CD4-positive, CD25-positive, alpha-beta regulatory T cell (primary cell): ENCODE data around the gene RUSC2. TPM values are rescaled to one million over a fixed set of nuclear protein-coding genes. Genes with fewer than 3 reads are reported as not detected.
A peak's percentile ranks its signal among the peaks of the same experiment; 100 is the strongest.

Source experiments
- ATAC-seq, 2 donors: fragments of 150-1000 bp; cut with Tn5 transposase; one replicate each; pipeline ENCODE4 v1.10.0; 2021; ENCODE audit warnings: low read depth in 2 of 2, moderate number of reproducible peaks in 2 of 2, moderate library complexity in 1 of 2
- DNase-seq, 3 donors: peaks; one replicate each; pipeline versions ENCODE4 v3.0.0 to v3.0.0-alpha.2; 2012 to 2022; ENCODE audit warnings: mixed read lengths in 1 of 3
- H3K27ac ChIP-seq: one replicate; pipeline ENCODE4 v1.7.0; 2013; ENCODE audit warnings: mild to moderate bottlenecking, low read length; ENCODE audit not compliant: insufficient read depth, poor library complexity, severe bottlenecking
- H3K27me3 ChIP-seq: one replicate; pipeline ENCODE4 v1.7.0; 2013; ENCODE audit warnings: low read length; ENCODE audit not compliant: control insufficient read depth, insufficient read depth
- H3K36me3 ChIP-seq: one replicate; pipeline ENCODE4 v1.7.0; 2013; ENCODE audit warnings: mild to moderate bottlenecking, low read length, moderate library complexity; ENCODE audit not compliant: control insufficient read depth, insufficient read depth
- H3K4me1 ChIP-seq: 2 replicates; pipeline ENCODE4 v1.7.0; 2013; ENCODE audit warnings: mild to moderate bottlenecking, low read length; ENCODE audit not compliant: insufficient read depth, control insufficient read depth, poor library complexity, severe bottlenecking
- H3K4me3 ChIP-seq: one replicate; pipeline ENCODE4 v1.7.0; 2013; ENCODE audit warnings: low read depth, mild to moderate bottlenecking, low read length, moderate library complexity
- H3K9me3 ChIP-seq, 2 experiments: 1 replicate in 1 of 2; 2 replicates in 1 of 2; pipeline ENCODE4 v1.7.0; 2013; ENCODE audit warnings: low read length in 2 of 2, mild to moderate bottlenecking in 1 of 2, moderate library complexity in 1 of 2; ENCODE audit not compliant: control insufficient read depth in 2 of 2
- H3K27ac Mint-ChIP-seq, 3 donors: one replicate each; pipeline ENCODE4 v1.8.0; 2020 to 2022; ENCODE audit warnings: mild to moderate bottlenecking in 3 of 3, mixed read lengths in 3 of 3, moderate library complexity in 2 of 3
- H3K27me3 Mint-ChIP-seq: one replicate; pipeline ENCODE4 v1.8.0; 2022; ENCODE audit warnings: mild to moderate bottlenecking, mixed read lengths
- H3K36me3 Mint-ChIP-seq: one replicate; pipeline ENCODE4 v1.8.0; 2020; ENCODE audit warnings: mixed read lengths
- H3K4me1 Mint-ChIP-seq, 4 donors: one replicate each; pipeline ENCODE4 v1.8.0; 2020 to 2022; ENCODE audit warnings: mixed read lengths in 4 of 4, mild to moderate bottlenecking in 1 of 4
- H3K4me3 Mint-ChIP-seq, 4 donors: one replicate each; pipeline ENCODE4 v1.8.0; 2020 to 2022; ENCODE audit warnings: mild to moderate bottlenecking in 4 of 4, mixed read lengths in 4 of 4, moderate library complexity in 3 of 4
- H3K9me3 Mint-ChIP-seq, 7 donors: one replicate each; pipeline ENCODE4 v1.8.0; 2020 to 2022; ENCODE audit warnings: mixed read lengths in 7 of 7, mild to moderate bottlenecking in 3 of 7, moderate library complexity in 2 of 7
- polyA plus RNA-seq, 4 donors: library from polyadenylated mRNA; unstranded; fragments of 300-500 nt; fragmentation: Illumina TruSeq; gene quantifications; one replicate each; pipeline ENCODE4 v1.2.3, GENCODE V29; 2021
- total RNA-seq: library from RNA; stranded (reverse); gene quantifications from one replicate; pipeline ENCODE4 v1.2.3, GENCODE V29; 2022

RUSC2 gene
- 0.42 TPM for total RNA-seq
- polyA plus RNA-seq: under 1 TPM in 1 of 4 donors, not detected in 3; 0.12 TPM

- peak within 1 kb of the TSS in 1 of 3 donors; percentile 85 for H3K27ac Mint-ChIP-seq
- peaks cover 0 to 25% (median 10%) of the 10 kb centered on the region in 4 donors for H3K4me1 Mint-ChIP-seq
- Histone ChIP-seq H3K36me3 (no peaks in the 10 kb centered on the region), H3K4me1 (peaks cover 15% of the 10 kb centered on the region), H3K27me3 (peaks cover 13% of the 10 kb centered on the region), H3K4me3 (no peak within 1 kb of the TSS), H3K9me3 (no peaks in the 10 kb centered on the region), H3K27ac (no peak within 1 kb of the TSS)
- H3K27me3 Mint-ChIP-seq: peaks cover 53% of the 10 kb centered on the region
- H3K4me3 Mint-ChIP-seq: peak within 1 kb of the TSS; percentile 16 to 87 (median 73)
- no peaks in the 10 kb centered on the region for H3K36me3 Mint-ChIP-seq
- peaks cover 0 to 2% (median 0%) of the 10 kb centered on the region in 7 donors for H3K9me3 Mint-ChIP-seq
- DNase-seq (peak; percentile 21 to 43 (median 21)), ATAC-seq (peak; percentile 47)
Measured at GRCh38 chr9:35489313-35490154, at the start of gene RUSC2. Gene RUSC2 (plus strand): TSS chr9:35490111. CDS start chr9:35546522, 56,411 bp downstream.

GRCh38 chr9:35446012-35446411, 43.9 kb upstream of the RUSC2 start:
- no peak overlapping the region for H3K27ac ChIP-seq
- DNase-seq: no peak
- H3K4me3 Mint-ChIP-seq: no peak overlapping the region
- no peaks in the 10 kb centered on the region for H3K4me1 ChIP-seq
- no peak for ATAC-seq
- peaks cover 0 to 4% (median 0%) of the 10 kb centered on the region in 7 donors for H3K9me3 Mint-ChIP-seq
- no peaks in the 10 kb centered on the region for H3K36me3 Mint-ChIP-seq
- H3K4me3 ChIP-seq: no peak overlapping the region
- no peak overlapping the region for H3K27ac Mint-ChIP-seq
- no peaks in the 10 kb centered on the region for H3K36me3 ChIP-seq
- no peaks in the 10 kb centered on the region for H3K4me1 Mint-ChIP-seq
- H3K27me3 ChIP-seq: peaks cover 22% of the 10 kb centered on the region
- no peaks in the 10 kb centered on the region for H3K9me3 ChIP-seq
- H3K27me3 Mint-ChIP-seq: peaks cover 36% of the 10 kb centered on the region

GRCh38 chr9:35448496-35448895, 41.4 kb upstream of the RUSC2 start:
- Mint-ChIP-seq H3K27ac (no peak overlapping the region), H3K27me3 (peaks cover 47% of the 10 kb centered on the region), H3K4me3 (no peak overlapping the region), H3K36me3 (peaks cover 3% of the 10 kb centered on the region), H3K9me3 (peaks cover 0 to 12% (median 1%) of the 10 kb centered on the region in 7 donors), H3K4me1 (no peaks in the 10 kb centered on the region)
- Histone ChIP-seq H3K36me3 (no peaks in the 10 kb centered on the region), H3K27me3 (peaks cover 24% of the 10 kb centered on the region), H3K27ac (no peak overlapping the region), H3K4me3 (no peak overlapping the region), H3K4me1 (no peaks in the 10 kb centered on the region), H3K9me3 (peaks cover 0 to 2% of the 10 kb centered on the region in 2 experiments)
- ATAC-seq: no peak
- no peak for DNase-seq

- DNase-seq (no peak), ATAC-seq (no peak)
- H3K27ac Mint-ChIP-seq: no peak overlapping the region
- H3K36me3 ChIP-seq: no peaks in the 10 kb centered on the region
- no peak overlapping the region for H3K27ac ChIP-seq
- peaks cover 37% of the 10 kb centered on the region for H3K27me3 Mint-ChIP-seq
- H3K4me1 ChIP-seq: no peaks in the 10 kb centered on the region
- H3K4me1 Mint-ChIP-seq: no peaks in the 10 kb centered on the region
- peaks cover 3% of the 10 kb centered on the region for H3K36me3 Mint-ChIP-seq
- peaks cover 21% of the 10 kb centered on the region for H3K27me3 ChIP-seq
- peaks cover 0 to 2% of the 10 kb centered on the region in 2 experiments for H3K9me3 ChIP-seq
- H3K4me3 ChIP-seq: no peak overlapping the region
- no peak overlapping the region for H3K4me3 Mint-ChIP-seq
- H3K9me3 Mint-ChIP-seq: peaks cover 0 to 21% (median 4%) of the 10 kb centered on the region in 7 donors
Measured at GRCh38 chr9:35452481-35452880, 37.4 kb upstream of the RUSC2 start.

- Histone ChIP-seq H3K27me3 (peaks cover 12% of the 10 kb centered on the region), H3K36me3 (no peaks in the 10 kb centered on the region), H3K4me3 (no peak overlapping the region), H3K9me3 (peaks cover 0 to 2% of the 10 kb centered on the region in 2 experiments), H3K4me1 (no peaks in the 10 kb centered on the region), H3K27ac (no peak overlapping the region)
- ATAC-seq: no peak
- H3K27me3 Mint-ChIP-seq: peaks cover 31% of the 10 kb centered on the region
- H3K9me3 Mint-ChIP-seq: peaks cover 0 to 21% (median 5%) of the 10 kb centered on the region in 7 donors
- H3K27ac Mint-ChIP-seq: no peak overlapping the region
- H3K4me1 Mint-ChIP-seq: no peaks in the 10 kb centered on the region
- DNase-seq: no peak
- peaks cover 3% of the 10 kb centered on the region for H3K36me3 Mint-ChIP-seq
- no peak overlapping the region for H3K4me3 Mint-ChIP-seq
Measured at GRCh38 chr9:35453786-35454185, 36.1 kb upstream of the RUSC2 start.

- Mint-ChIP-seq H3K4me3 (no peak overlapping the region), H3K27ac (no peak overlapping the region), H3K4me1 (no peaks in the 10 kb centered on the region), H3K27me3 (peaks cover 52% of the 10 kb centered on the region), H3K9me3 (peaks cover 0 to 16% (median 7%) of the 10 kb centered on the region in 7 donors), H3K36me3 (peaks cover 4% of the 10 kb centered on the region)
- H3K4me3 ChIP-seq: no peak overlapping the region
- H3K27me3 ChIP-seq: peaks cover 16% of the 10 kb centered on the region
- no peaks in the 10 kb centered on the region for H3K4me1 ChIP-seq
- no peak overlapping the region for H3K27ac ChIP-seq
- H3K36me3 ChIP-seq: no peaks in the 10 kb centered on the region
- H3K9me3 ChIP-seq: peaks cover 9 to 13% of the 10 kb centered on the region in 2 experiments
- ATAC-seq: no peak
- DNase-seq: no peak
Measured at GRCh38 chr9:35464141-35465025, 25.5 kb upstream of the RUSC2 start.

- no peak overlapping the region for H3K27ac Mint-ChIP-seq
- ATAC-seq: no peak
Measured at GRCh38 chr9:35470340-35470739, 19.6 kb upstream of the RUSC2 start.

More at GRCh38 chr9:35470340-35470739, 19.6 kb upstream of the RUSC2 start:
- Histone ChIP-seq H3K36me3 (no peaks in the 10 kb centered on the region), H3K4me1 (no peaks in the 10 kb centered on the region), H3K27ac (no peak overlapping the region), H3K27me3 (peaks cover 31% of the 10 kb centered on the region), H3K9me3 (no peaks in the 10 kb centered on the region), H3K4me3 (no peak overlapping the region)
- Mint-ChIP-seq H3K9me3 (peaks cover 0 to under 1% (median 0%) of the 10 kb centered on the region in 7 donors), H3K4me3 (no peak overlapping the region), H3K36me3 (no peaks in the 10 kb centered on the region), H3K27me3 (peaks cover 48% of the 10 kb centered on the region), H3K4me1 (no peaks in the 10 kb centered on the region)
- no peak for DNase-seq
